HCT116 (cell line): ENCODE results near the gene CENPC.

Experiments
- CTCF ChIP-seq, 3 experiments: fragments of 200-600 bp in 1 of 3; sonication (generic) in 1 of 3; IDR thresholded peaks in 2 of 3; conservative IDR thresholded peaks in 1 of 3; 2 replicates each; pipeline ENCODE4 v1.5.1; 2012 to 2017; ENCODE audit warnings: low read depth in 2 of 3, low read length in 2 of 3, antibody characterized with exemption in 1 of 3, borderline replicate concordance in 1 of 3, control low read depth in 1 of 3, mild to moderate bottlenecking in 1 of 3, mixed read lengths in 1 of 3, mixed run types in 1 of 3, moderate library complexity in 1 of 3; ENCODE audit not compliant: insufficient read depth in 1 of 3
- EZH2 ChIP-seq: fragments of 200-600 bp; sonication (generic); IDR thresholded peaks from 2 replicates; pipeline ENCODE4 v1.6.1; 2017; ENCODE audit warnings: antibody characterized with exemption, mixed run types
- EZH2phosphoT487 ChIP-seq: fragments of 200-600 bp; IDR thresholded peaks from 2 replicates; pipeline ENCODE4 v1.6.1; 2018; ENCODE audit warnings: antibody characterized with exemption, borderline replicate concordance
- FOSL1 ChIP-seq: IDR thresholded peaks from 2 replicates; pipeline ENCODE4 v1.6.1; 2012; ENCODE audit warnings: low read depth
- MAX ChIP-seq: IDR thresholded peaks from 2 replicates; pipeline ENCODE4 v1.6.1; 2012
- POLR2A ChIP-seq: IDR thresholded peaks from 2 replicates; pipeline ENCODE4 v1.7.0; 2011; ENCODE audit warnings: borderline replicate concordance; ENCODE audit not compliant: insufficient read depth, insufficient read length; ENCODE audit errors: extremely low read depth
- POLR2AphosphoS5 ChIP-seq: IDR thresholded peaks from 2 replicates; pipeline ENCODE4 v1.6.1; 2011; ENCODE audit warnings: mild to moderate bottlenecking, low read depth, low read length, moderate library complexity
- RAD21 ChIP-seq: IDR thresholded peaks from 2 replicates; pipeline ENCODE4 v1.6.1; 2012; ENCODE audit warnings: low read depth, mild to moderate bottlenecking
- SP1 ChIP-seq: IDR thresholded peaks from 2 replicates; pipeline ENCODE4 v1.6.1; 2012; ENCODE audit warnings: low read depth
- YY1 ChIP-seq: IDR thresholded peaks from 2 replicates; pipeline ENCODE4 v1.6.1; 2011; ENCODE audit warnings: low read length, low read depth, moderate library complexity, mild to moderate bottlenecking; ENCODE audit not compliant: insufficient replicate concordance; ENCODE audit errors: extremely low read depth

GRCh38 chr4:67593741-67594175, 48.5 kb upstream of the CENPC start:
- TF ChIP-seq RAD21 (no peak), POLR2AphosphoS5 (no peak), POLR2A (no peak), CTCF (IDR thresholded peaks at IDR 0.05 in 2 of 3, conservative IDR thresholded peaks at IDR 0.05 in 1 of 3; ENCODE audit: borderline replicate concordance in 1 of 3, insufficient read depth in 1 of 3, low read depth in 2 of 3, low read length in 2 of 3) (no peak), EZH2phosphoT487 (no peak), SP1 (no peak), FOSL1 (no peak), YY1 (no peak), EZH2 (no peak), MAX (no peak)
